Measurements from ENCODE around the gene GSG1.

- TF ChIP-seq EZH2 (IDR thresholded peaks at IDR 0.05) (no peak), POLR2AphosphoS5 (IDR thresholded peaks at IDR 0.05; ENCODE audit: borderline replicate concordance, low read depth, low read length) (no peak)
These were observed 18.1 kb upstream of the GSG1 start for GRCh38 chr12:13121568-13121967.
